GM10847 (cell line): ENCODE results near the gene TBC1D23.

Experiments used
- POLR2A ChIP-seq: IDR thresholded peaks from 2 replicates; pipeline ENCODE4 v1.6.1; 2011; ENCODE audit not compliant: insufficient read length; ENCODE audit errors: extremely low read depth

TBC1D23 gene

GRCh38 chr3:100277255-100277800 is 16.5 kb downstream of the TBC1D23 start:
- no peak for TF ChIP-seq POLR2A

- no peak for TF ChIP-seq POLR2A
Measured at GRCh38 chr3:100278910-100279309, 18.1 kb downstream of the TBC1D23 start.

GRCh38 chr3:100288288-100288894 is 27.6 kb downstream of the TBC1D23 start:
- no peak for TF ChIP-seq POLR2A

DNA sequence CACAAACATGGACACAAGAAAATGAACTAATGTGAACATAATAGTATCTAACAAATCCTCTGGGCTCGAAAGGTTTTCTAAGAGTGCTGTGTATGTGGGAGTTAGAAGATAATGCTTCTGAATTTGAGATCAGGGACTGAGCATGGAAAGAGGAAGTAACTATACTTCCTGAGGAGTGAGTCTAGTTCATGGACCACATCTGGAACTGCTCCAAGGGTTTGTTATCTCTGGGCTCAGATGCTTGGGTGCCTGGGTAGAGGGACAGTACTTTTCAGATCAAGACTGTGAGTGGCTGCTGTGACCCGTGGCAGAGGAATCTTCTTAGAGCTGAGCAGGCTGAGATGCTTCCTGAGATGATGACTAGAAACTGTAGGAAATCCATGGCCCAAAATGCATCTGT is 28.5 kb downstream of the TBC1D23 start:
- TF ChIP-seq POLR2A: no peak

- no peak for TF ChIP-seq POLR2A
Measured at GRCh38 chr3:100295089-100295488, 34.3 kb downstream of the TBC1D23 start.

- TF ChIP-seq POLR2A: no peak
Measured at GRCh38 chr3:100297784-100298183, 37.0 kb downstream of the TBC1D23 start.

- TF ChIP-seq POLR2A: no peak
Measured at GRCh38 chr3:100299016-100299415, 38.2 kb downstream of the TBC1D23 start.

GRCh38 chr3:100306695-100307094 is 45.9 kb downstream of the TBC1D23 start:
- TF ChIP-seq POLR2A: no peak

DNA sequence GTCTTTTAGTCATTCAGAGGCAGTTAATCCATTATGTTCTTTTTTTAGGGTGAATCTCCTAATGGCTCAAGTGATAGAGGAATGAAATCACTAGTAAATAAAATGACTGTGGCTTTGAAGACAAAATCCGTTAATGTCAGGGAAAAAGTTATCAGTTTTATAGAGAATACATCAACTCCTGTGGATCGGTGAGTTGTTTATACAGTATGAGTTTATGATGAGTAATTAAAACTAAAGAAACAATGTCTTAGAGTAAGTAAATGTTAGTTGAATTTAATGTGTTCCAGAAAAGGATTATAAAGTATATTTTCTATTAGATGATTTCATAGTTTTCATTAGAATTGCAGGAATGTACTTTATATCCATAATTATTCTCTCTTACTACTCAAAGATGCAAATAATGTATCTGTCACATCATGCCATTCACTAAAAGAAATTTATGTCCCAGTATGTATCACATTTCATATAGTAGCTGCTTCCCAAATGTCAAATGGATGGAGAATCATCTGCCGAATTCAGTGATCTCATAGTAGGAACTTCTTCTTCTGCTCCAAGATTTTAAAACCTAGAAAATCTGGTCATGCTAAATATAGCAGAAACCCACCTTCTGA is 49.7 kb downstream of the TBC1D23 start:
- no peak for TF ChIP-seq POLR2A

DNA sequence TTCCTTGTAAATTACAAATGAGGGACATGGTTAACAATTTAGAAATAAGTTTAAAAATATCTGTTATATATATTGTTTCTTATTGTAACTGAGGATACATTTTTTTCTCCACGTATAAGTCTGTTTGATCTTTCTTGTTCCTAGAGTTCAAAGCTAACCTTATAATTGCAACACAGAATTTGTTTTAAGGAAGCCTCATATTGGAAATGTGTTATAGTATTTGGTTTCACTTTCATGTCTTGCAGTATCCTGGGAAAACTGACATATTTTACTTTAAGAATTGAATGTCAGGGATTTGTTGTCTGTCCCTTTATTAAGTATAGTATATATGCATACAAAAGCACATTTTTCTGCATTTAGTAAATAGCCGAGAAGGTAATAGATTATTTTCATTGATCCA is 50.2 kb downstream of the TBC1D23 start:
- no peak for TF ChIP-seq POLR2A

DNA sequence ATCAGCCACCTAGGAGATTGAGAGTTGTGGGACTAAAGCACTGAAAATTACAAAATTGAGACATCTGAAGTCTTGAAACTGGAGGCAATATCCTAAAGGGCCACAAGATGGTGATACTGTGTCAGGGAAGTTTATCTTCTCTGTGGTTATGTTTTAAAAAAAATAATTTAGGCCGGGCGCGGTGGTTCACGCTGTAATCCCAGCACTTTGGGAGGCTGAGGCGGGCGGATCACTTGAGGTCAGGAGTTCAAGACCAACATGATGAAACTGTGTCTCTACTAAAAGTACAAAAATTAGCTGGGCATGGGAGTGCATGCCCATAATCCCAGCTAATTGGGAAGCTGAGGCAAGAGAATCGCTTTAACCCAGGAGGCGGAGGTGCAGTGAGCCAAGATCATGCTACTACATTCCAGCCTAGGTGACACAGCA is 55.9 kb downstream of the TBC1D23 start:
- no peak for TF ChIP-seq POLR2A

- no peak for TF ChIP-seq POLR2A
Measured at GRCh38 chr3:100317912-100318311, 57.1 kb downstream of the TBC1D23 start.

- TF ChIP-seq POLR2A: no peak
Measured at GRCh38 chr3:100319951-100320350, 59.2 kb downstream of the TBC1D23 start.

GRCh38 chr3:100324044-100324443 is 63.3 kb downstream of the TBC1D23 start:
- TF ChIP-seq POLR2A: no peak

- no peak for TF ChIP-seq POLR2A
Measured at GRCh38 chr3:100325827-100326226, 65.0 kb downstream of the TBC1D23 start.

- no peak for TF ChIP-seq POLR2A
Measured at GRCh38 chr3:100329800-100330489, 69.2 kb downstream of the TBC1D23 start.
